ENCODE data around the gene COX4I2.
"Not testable (repeated sequence)": the region's sequence is repeated elsewhere in the genome, so short reads cannot be mapped to it uniquely, and the experiment has no call there.

The COX4I2 gene

GRCh38 chr20:31637660-31638059 is at the start of gene COX4I2:
COX4I2 (plus strand) TSS chr20:31637912; CDS start chr20:31639018, 1,106 bp downstream.
- no peak for DNase-seq

- DNase-seq, result no peak
These were observed 46.9 kb upstream of the COX4I2 start for GRCh38 chr20:31590717-31591225.

GRCh38 chr20:31593221-31594001 is 44.3 kb upstream of the COX4I2 start:
- DNase-seq, result peak; percentile 94

- DNase-seq, result no peak
These were observed 43.6 kb upstream of the COX4I2 start for GRCh38 chr20:31594002-31594557.

GRCh38 chr20:31594558-31595379 is 42.9 kb upstream of the COX4I2 start:
- peak; percentile 42 for DNase-seq

GRCh38 chr20:31595380-31595653 is 42.4 kb upstream of the COX4I2 start:
- DNase-seq, result no peak

GRCh38 chr20:31595654-31596411 is 41.9 kb upstream of the COX4I2 start:
- peak; percentile 45 for DNase-seq

- DNase-seq, result not testable (repeated sequence)
These were observed 41.3 kb upstream of the COX4I2 start for GRCh38 chr20:31596412-31596715.

- DNase-seq, result peak; percentile 58
These were observed 40.8 kb upstream of the COX4I2 start for GRCh38 chr20:31596831-31597480.

GRCh38 chr20:31597481-31597855 is 40.2 kb upstream of the COX4I2 start:
- no peak for DNase-seq

GRCh38 chr20:31602431-31602778 is 35.3 kb upstream of the COX4I2 start:
- DNase-seq, result no peak

GRCh38 chr20:31602779-31603441 is 34.8 kb upstream of the COX4I2 start:
- peak; percentile 61 for DNase-seq

- peak; percentile 100 for DNase-seq
These were observed 33.7 kb upstream of the COX4I2 start for GRCh38 chr20:31603822-31604566.

- DNase-seq, result no peak
These were observed 33.1 kb upstream of the COX4I2 start for GRCh38 chr20:31604567-31605030.

- peak; percentile 99 for DNase-seq
These were observed 32.4 kb upstream of the COX4I2 start, which contains the start of gene ID1 for GRCh38 chr20:31605031-31605901. ID1 (plus strand) TSS chr20:31605289; CDS start chr20:31605388, 99 bp downstream.

- peak; percentile 70 for DNase-seq
These were observed 31.6 kb upstream of the COX4I2 start for GRCh38 chr20:31605902-31606803.

- DNase-seq, result peak; percentile 94
These were observed 30.7 kb upstream of the COX4I2 start for GRCh38 chr20:31606804-31607639.

- peak; percentile 75 for DNase-seq
These were observed 30.0 kb upstream of the COX4I2 start for GRCh38 chr20:31607640-31608250.

Data from DMS53 (cell line).